HG03060 (cell line): ENCODE data around the gene FBXW12.
"Not testable (repeated sequence)": the region's sequence is repeated elsewhere in the genome, so short reads cannot be mapped to it uniquely, and the experiment has no call there.

ENCODE experiments used
- ATAC-seq: cut with Tn5 transposase; IDR thresholded peaks from one replicate; pipeline ENCODE4 v1.9.1; 2021; ENCODE audit warnings: low read depth, moderate number of reproducible peaks; ENCODE audit not compliant: unreplicated experiment

Gene FBXW12, protein sequence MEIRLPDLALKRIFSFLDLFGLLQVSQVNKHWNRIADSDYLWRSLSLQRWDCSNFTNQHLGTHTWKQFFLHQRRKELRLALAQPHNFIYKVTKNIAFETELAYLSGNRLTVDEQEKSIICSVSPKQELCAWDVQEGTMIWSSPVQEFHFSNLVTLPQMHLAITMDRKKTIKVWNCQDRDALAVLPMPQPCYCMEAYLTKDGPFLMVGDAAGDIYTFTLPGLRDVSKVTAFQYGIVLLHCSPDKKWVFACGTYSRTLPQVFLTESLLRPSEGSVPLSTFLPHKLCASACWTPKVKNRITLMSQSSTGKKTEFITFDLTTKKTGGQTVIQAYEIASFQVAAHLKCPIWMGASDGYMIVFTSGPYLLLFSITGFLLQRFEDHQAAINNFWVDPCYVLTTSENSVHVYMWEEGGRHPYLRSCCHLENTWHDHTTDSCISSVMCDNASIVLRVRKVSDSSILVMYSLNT

DNA sequence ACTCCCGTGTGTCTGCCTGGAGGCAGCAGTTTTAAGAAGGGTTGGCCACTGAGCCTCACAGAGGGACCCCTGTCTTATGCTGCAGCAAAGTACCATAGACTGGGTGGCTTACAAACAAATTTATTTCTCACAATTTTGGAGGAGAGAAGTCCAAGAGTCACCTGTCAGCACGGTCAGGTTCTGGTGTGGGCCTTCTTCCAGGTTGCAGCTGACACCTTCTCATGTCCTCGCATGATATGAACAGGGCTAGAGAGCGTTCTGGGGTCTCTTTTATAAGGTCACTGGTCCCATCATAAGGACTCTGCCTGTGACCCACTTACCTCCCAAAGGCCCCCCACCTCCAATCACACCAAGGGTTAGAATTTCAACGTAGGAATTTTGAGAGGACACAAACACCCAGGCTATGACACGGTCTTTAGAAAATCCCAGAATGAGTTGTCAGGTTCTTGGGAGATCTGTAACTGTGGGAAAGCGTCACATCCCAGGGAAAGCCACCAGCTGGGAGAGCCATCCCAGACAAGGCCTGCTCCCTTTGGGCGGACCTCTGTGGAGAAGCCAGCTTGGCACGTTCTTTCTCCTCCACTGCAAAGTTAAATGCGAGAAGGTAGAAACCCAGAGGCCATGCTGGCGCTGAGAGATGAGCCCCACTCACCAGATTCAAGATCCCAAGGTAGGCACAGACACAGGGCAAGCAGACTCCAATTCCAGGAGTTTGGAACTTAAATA, at the start of gene FBXW12:
TSS of gene FBXW12 (plus strand) at position 569 of the 726 bp plus-strand sequence. CDS start 549 bp downstream, outside the sequence.
- ATAC-seq: no peak

DNA sequence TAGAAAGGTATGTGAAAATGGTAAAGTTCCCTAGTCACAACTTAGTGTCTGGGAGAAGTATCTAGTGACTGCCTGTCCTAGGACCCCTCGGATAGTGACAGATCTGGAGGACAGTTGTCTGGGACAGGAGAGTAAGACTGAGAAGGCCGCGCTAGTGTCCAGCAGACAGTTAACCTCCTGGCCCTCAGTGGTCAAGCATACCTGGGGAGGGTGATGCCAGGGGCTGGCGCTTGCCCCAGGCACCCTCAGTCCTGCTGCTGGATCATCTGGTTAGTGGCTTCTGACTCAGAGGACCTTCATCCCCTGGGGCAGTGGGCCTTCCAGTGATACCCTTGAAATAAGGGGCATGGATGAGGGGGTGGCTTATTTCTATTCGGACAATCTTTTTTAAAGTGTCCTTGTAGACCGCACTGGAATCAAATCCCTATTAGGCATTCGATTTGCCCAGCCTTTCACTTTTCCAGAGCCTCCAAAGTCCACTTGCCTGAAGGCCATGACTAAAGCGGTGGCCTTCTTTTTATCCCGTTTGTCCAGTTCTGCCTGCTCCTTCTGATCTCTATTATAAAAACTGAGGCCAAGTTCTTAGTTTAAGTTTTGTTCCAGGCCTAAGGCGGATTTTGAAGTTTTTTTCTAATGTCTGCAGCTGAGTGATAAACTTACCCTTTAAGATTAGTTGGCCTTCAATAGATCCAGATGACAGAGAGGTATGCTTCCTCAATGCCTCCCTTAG, 40.1 kb upstream of the FBXW12 start:
- not testable (repeated sequence) for ATAC-seq

DNA sequence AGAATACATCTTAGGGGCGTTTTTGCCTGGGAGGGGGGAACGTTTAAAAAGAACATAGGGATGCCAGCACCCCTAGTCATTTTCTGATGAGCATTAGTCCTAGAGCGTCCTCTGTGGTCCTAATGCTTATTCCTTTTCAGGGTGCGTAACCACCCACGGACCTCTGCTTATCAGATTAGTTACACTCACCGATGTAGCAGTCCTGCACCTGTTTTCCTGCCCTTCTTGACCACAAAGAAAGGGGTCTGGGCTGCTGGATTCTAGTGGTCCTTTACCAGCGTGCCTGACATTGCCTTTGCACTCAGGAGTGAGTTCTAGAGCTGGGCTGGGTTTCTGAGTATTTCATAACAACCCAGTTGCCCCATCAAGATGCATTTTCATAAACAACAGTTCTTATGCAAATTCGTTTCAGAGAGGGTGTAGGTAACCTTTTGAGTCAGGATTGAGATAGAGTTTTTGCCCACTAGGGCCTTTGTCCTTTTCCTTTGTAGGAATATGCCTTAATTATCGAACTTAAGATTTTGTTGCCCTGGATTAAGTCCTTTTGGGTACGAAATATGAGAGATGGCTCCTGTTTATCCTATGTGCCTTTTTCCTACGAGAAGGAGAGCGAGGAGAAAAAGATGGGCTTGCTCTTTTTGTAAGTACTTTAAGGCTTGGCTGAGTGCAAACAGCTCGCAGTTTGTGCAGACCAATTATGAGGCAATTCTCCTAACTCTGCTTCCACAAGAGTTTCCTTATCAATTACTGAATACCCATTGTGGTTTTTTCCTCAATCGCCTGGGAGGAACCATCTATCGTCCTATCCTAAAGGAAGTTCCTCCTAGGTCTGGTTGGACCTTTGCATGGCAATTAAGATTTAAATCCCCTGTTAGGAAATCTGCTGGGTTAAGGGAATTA, 38.4 kb upstream of the FBXW12 start, which contains the start of gene SPINK8:
TSS of gene SPINK8 (minus strand) at position 316 of the 900 bp plus-strand sequence. CDS start 5,320 bp downstream, outside the sequence.
- ATAC-seq: not testable (repeated sequence)

DNA sequence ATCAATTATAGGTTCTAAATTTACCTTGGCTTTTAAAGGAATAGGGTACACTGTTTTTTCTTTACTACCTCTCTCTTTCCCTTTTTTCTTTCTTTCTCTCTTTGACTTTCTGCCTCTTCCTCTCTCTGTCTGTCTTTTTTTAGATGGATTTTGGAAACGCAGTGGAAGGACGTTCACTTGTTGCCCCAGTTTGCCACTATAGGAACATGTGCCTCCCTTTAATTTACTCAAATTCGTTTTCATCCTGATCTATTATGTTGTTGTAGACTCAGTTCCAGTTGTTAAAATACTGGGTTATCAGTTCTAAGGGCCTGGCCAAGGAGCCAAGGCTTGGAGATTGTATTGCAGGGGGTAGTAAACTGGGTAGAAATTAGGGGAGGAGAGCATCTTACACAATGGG, 37.4 kb upstream of the FBXW12 start:
- ATAC-seq: no peak

DNA sequence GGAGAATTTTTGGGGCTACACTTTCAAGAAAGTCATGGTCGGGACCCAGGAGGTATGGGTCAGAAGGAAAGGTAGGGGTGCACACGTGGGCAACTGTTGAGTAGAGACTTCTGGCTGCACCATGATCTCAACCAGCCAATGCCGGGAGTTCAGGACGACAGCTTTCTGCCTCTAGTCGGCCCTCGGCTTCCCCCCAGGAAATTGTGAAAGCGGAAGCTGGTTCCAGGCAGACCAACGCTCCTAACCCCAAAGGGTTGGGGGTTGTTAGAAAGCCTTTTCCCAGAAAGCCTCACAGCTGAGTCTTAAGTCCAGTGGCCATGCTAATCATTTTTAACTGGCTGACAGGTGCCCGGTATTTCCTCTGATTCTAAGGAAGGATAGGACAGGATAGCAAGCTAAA, 36.7 kb upstream of the FBXW12 start:
- not testable (repeated sequence) for ATAC-seq

DNA sequence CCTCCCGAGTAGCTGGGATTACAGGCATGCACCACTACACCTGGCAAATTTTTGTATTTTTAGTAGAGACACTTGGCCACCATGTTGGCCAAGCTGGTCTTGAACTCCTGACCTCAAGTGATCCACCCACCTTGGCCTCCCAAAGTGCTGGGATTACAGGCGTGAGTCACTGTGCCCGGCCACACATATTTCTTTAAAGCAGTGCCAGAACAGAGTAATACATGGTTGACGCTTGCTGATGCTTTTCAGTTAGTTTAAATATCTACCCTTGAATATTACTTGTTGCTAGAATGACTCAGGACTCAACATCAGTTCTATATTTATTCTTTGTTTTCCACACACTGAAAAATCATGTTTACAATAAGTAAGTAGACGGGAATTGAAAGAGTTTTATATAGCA, 34.5 kb upstream of the FBXW12 start:
- ATAC-seq: not testable (repeated sequence)

DNA sequence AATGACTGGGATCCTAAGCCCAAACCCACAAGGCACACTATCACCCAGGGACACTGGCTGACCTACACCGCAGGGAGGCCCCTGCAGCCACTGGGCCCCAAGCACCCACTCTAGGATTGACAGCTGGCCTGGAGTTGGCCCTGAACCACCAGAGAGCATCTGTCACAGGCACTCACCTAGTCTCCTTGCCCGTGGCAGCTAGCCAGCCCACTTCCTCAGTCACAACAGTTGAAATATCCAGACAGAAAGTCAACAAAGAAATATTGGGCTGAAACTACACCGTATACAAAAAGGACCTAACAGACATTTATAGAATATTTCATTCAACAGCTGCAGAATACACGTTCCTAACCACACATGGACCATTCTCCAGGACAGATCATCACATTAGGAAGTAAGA, 33.4 kb upstream of the FBXW12 start:
- ATAC-seq: no peak

DNA sequence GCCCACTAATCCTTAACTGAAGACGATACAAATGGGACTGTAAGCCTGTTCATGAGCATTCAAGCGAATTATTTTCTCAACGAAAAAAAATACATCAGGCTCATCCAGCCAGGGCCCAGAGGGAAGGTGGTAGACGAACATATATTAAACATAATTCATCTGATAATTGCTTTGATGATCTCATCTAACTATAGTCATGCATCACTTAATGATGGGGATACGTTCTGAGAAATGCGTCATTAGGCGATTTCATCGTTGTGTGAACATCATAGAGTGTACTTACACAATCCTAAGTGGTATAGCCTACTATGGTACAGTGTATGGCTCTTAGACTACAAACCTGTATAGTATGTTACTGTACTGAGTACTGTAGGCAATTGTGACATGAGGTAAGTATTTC, 28.6 kb upstream of the FBXW12 start:
- no peak for ATAC-seq

DNA sequence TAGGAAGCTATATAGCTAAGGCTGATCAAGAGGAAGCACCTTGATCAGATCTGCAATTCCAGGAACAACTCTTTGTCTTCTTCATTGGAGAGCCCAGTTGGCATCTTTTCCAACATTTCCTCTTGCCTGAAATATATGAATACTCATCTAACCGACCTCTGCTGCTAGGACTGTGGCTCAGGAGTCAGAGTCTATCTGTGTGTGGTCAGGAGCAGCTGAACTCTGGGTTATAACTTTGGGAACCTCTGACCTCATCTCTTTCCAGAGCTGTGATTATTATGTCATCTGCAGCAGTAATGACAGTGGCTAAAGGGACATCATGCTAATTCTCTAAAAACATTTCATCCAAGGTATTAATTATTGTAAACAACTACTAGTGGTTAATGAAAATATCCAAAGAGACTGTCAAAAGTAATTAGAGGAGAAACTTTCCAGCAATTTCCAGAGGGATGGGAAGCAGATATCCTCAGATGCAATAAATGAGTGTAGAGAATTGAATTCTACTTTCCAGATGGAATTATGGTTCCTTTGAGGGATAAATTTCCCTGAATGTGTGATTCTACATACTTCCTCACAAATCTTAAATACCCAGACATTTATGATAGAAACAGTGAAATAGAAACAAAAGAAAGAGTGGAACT, 27.0 kb upstream of the FBXW12 start:
- ATAC-seq: no peak

DNA sequence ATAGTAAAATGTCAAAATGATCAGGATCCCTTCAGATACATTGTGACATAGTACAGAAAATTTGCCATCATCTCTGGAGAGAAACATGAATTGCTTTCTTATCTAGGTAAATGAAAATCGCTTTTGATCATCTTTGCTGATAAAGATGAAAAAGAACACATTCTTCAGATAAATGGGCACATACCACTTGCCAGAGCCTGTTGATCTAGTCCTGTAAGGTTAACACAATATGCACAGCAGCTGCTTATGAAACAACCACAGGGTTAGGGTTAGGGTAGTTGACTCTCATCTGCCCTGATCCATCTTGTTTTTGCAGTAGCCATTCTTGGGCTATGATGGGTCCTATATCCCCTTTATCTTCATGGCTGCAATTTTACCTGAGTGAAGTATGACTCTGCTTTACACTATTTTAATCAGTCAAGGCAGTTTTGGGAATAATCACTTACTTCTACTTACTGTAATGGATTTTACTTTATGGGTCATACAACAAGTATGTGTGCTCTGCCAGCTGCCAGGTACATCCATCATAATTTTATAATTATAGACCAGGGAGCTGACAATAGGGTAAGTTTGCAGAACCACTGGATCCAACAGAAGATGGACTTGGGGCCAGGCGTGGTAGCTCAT, 26.0 kb upstream of the FBXW12 start:
- ATAC-seq: no peak

DNA sequence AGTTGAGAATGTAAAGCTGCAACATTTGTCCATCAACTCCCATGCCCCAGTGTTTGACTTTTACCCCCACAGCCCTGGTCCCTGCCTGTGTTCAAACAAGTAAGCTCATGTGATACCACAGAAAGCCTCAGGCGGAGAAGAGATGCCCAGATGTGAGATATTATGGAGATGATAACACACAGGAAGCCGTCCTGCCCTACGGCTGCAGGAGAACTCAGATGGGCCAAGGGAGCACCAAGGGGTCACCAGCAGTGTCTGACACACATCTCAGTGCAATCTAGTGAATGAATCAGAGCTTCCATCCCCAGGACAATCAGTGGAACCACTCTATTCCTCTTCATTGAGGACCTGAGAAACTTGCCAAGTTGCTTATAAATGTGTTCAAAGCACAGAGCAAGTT, 24.5 kb upstream of the FBXW12 start:
- no peak for ATAC-seq

DNA sequence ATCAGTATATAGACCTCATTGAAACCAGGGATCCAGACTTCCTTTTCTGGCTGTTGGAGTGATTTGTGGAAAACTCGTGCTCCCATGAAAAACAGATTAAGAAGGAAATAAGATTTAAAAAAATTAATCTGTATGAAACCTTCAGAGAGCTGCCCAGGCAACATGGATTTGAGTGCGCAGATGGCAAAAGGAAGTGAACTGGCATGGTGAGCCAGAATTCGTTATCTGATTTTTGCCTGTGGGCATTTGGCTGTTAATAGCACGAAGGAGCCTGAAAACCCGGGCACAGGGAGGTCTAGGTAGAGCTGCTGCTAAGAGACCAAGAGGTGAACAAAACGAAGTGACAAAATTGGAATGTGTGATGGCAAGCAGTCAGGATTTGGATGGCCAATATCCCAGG, 19.5 kb upstream of the FBXW12 start:
- no peak for ATAC-seq

DNA sequence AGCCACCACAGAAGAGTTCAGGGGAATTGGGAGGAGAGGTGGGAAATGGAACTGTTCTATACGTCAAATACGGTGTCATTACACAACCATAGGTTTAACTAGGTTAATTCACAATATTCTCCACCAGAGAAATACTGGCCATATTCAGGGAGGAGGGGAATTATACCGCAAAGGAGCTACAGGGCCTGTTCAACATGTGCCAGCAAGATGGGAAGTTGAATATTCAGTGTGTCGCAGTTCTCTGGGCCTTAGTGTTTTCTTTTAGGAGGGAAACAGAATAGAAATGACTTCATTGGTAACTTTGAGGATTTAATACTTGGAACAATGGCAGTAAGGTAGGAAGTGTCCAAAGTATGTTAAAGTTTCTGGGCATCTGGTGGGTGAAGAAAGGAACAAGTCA, 18.0 kb upstream of the FBXW12 start:
- no peak for ATAC-seq

DNA sequence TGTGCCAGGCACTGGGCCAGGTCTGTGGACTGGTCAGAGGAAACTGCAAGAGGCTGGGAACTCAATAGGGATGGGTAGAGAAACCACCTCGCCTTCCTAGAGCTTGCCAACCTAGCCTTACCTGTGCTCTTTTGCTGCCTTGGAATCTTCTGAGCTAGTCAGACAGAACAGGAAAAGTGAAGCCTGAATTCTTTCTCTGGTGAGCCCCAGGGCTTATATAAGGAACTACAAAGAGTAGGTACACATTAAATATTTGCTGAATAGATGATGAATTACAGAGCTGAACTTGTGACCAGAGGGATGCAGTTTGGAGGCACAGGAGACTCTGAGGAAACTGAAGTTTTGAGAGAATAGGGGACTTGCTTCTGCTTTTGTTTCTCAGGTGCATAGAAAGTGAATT, 15.6 kb upstream of the FBXW12 start:
- no peak for ATAC-seq

DNA sequence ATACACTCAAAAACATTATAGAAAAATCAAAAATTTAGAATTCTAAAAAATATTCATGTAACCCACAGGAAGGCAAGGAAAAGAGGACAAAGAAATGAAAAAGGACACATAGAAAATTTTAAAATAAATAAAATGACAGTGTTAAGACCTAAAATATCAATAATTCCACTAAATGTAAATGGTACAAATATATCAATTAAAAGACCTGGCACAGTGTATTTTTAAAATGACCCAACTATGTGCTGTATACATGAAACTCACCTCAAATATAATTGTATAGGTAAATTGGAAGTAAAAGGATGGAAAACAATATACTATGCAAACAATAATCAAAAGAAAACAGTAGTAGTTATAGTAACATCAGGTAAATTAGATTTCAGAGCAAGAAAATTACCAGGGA, 10.1 kb upstream of the FBXW12 start:
- ATAC-seq: no peak

DNA sequence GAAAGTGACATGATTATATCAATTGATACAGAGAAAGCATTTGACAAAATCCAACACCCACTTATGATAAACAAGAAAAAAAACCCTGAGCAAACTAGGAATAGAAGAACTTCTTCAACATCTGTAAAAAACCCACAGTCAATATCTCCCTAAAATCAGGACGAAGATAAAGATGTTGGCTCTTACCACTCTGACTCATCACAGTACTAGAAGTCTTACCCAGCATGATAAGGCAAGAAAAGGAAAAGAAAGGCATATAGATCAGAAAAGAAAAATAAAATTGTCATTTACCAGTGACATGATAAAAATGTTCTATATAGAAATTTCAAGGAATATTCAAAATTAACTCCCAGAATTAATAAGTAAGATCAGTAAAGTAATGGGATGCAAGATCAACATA, 7.2 kb upstream of the FBXW12 start:
- no peak for ATAC-seq

DNA sequence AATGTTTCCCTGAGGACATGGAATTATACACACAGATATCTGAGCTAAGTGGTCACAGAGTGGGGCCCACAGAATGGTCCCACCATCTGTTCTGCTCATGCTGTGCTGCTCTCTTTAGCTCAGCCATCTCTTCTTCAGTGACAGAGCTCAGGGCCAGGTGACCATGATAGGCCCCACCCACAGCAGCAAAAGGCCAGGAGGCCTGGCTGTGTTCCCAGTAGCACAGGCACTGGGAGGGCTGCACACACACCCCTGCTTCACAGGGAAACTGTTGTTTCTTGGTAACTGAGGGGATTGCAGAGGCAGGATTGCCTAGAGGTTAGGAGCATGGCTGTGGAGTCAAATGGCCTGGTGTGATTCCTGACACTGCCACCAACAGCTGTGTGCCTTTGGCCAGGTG, 4.8 kb upstream of the FBXW12 start:
- ATAC-seq: no peak

DNA sequence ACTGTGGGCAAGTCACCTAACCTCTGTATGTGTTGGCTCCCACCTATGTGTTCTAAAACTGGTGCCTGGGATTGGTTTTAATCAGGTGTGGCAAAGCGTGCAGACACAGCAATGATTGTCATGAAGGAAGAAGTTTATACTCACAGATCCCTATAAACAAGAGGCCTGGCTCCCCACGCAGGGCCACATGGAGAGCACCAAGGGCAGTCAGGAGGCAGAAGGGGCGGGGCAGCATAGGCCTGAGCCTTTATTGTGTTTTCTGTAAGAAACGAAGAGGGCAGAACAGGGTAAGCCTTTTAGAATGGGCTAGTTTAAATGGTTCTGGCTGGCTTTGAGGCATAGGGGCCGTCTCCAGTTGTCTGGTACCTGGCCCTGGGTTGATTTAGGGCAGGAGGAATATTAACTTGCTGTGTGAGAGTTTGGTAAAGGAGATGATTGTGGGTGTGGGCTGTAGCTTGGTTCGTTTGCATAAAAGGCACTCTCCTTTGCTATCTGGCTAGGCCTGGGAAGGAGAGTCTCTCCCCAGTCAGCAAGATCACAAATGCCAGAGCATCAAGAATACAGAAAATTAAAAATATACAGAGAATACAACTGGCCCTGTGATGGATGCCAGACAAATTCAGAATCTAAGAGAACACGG, 2.2 kb upstream of the FBXW12 start:
- ATAC-seq: no peak

DNA sequence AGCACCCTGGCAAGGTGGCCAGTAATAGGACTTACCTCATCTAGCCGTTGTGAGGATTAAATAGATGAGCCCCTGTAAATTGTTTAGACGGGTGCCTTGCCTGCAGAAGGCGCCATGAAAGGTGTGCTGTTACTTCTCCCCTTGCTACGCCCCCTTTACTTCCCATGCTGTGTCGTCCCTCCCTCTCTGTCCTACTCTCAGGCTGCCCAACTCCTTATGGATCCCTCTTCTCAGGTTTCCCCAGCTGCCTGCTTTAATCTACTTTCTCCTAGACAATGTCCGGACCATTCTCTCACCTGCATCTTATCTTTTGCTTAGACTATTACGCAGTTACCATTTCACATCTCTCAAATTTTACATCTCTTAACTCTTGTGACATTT, 1.7 kb upstream of the FBXW12 start:
- no peak for ATAC-seq
